Occipital lobe (tissue), 2 donors: ENCODE data around the gene DBH. TPM values are rescaled to one million over a fixed set of nuclear protein-coding genes. Genes with fewer than 3 reads are reported as not detected.
A peak's percentile ranks its signal among the peaks of the same experiment; 100 is the strongest.

Source experiments
- DNase-seq: peaks from one replicate; lab custom pipeline; 2025; lab: John Stamatoyannopoulos, UW
- total RNA-seq: library from RNA; depleted of rRNA; stranded (reverse); fragments of >200 nt; gene quantifications from one replicate; pipeline ENCODE4 v1.2.3, GENCODE V29; 2014

Gene DBH
- total RNA-seq, 1 donor from 2014 or later = not detected

GRCh38 chr9:133681658-133682306, 45.6 kb downstream of the DBH start:
- no peak for DNase-seq

GRCh38 chr9:133682818-133683585, 46.8 kb downstream of the DBH start:
- DNase-seq = no peak

GRCh38 chr9:133683586-133684120, 47.5 kb downstream of the DBH start:
- DNase-seq = no peak

- DNase-seq = no peak
These were observed 48.2 kb downstream of the DBH start for GRCh38 chr9:133684121-133684935.

- no peak for DNase-seq
These were observed 48.8 kb downstream of the DBH start for GRCh38 chr9:133684936-133685361.

GRCh38 chr9:133685653-133686609, 49.8 kb downstream of the DBH start:
- no peak for DNase-seq

- no peak for DNase-seq
These were observed 50.7 kb downstream of the DBH start for GRCh38 chr9:133686642-133687575.

- no peak for DNase-seq
These were observed 51.9 kb downstream of the DBH start for GRCh38 chr9:133687856-133688761.

GRCh38 chr9:133689151-133689763, 53.1 kb downstream of the DBH start:
- DNase-seq = no peak

- DNase-seq = no peak
These were observed 54.0 kb downstream of the DBH start for GRCh38 chr9:133690081-133690561.

- no peak for DNase-seq
These were observed 55.0 kb downstream of the DBH start for GRCh38 chr9:133691191-133691590.

GRCh38 chr9:133691626-133692363, 55.6 kb downstream of the DBH start:
- DNase-seq = no peak

GRCh38 chr9:133692364-133692985, 56.3 kb downstream of the DBH start:
- DNase-seq = no peak

GRCh38 chr9:133693116-133693515, 57.0 kb downstream of the DBH start:
- DNase-seq = no peak

- peak; percentile 41 for DNase-seq
These were observed 57.8 kb downstream of the DBH start for GRCh38 chr9:133693703-133694529.

GRCh38 chr9:133694686-133695085, 58.5 kb downstream of the DBH start:
- no peak for DNase-seq
